Activated B cell treated with CpG ODN at 0.5 μM for 24 hours (primary cell): Measurements from ENCODE around the gene CENPP. TPM values are rescaled to one million over a fixed set of nuclear protein-coding genes. Genes with fewer than 3 reads are reported as not detected.
A peak's percentile ranks its signal among the peaks of the same experiment; 100 is the strongest.

ENCODE experiments used
- ATAC-seq: fragments of 200-7000 bp; cut with Tn5 transposase; one replicate; pipeline ENCODE4 v1.10.0; 2021; ENCODE audit warnings: low read depth, mild to moderate bottlenecking, moderate library complexity
- CTCF ChIA-PET: fragments of 350-600 bp; sonication (Branson Sonifier 250); formaldehyde crosslinking; loops from one replicate; lab custom pipeline; 2021; ENCODE audit warnings: antibody characterized with exemption; lab: Charles Lee
- POLR2A ChIA-PET: fragments of 350-600 bp; sonication (Branson Sonifier 250); formaldehyde crosslinking; loops from one replicate; lab custom pipeline; 2021; ENCODE audit warnings: antibody characterized with exemption; lab: Charles Lee
- DNase-seq: peaks from one replicate; pipeline ENCODE4 v3.0.0; 2022
- H3K27ac Mint-ChIP-seq: one replicate; pipeline ENCODE4 v1.8.0; 2020; ENCODE audit warnings: mixed read lengths
- H3K27me3 Mint-ChIP-seq: one replicate; pipeline ENCODE4 v1.8.0; 2021; ENCODE audit warnings: mixed read lengths
- H3K36me3 Mint-ChIP-seq: one replicate; pipeline ENCODE4 v1.8.0; 2021; ENCODE audit warnings: low read depth, mixed read lengths
- H3K4me1 Mint-ChIP-seq: one replicate; pipeline ENCODE4 v1.8.0; 2021; ENCODE audit warnings: mixed read lengths
- H3K4me3 Mint-ChIP-seq: one replicate; pipeline ENCODE4 v1.8.0; 2020; ENCODE audit warnings: mild to moderate bottlenecking, mixed read lengths
- H3K9me3 Mint-ChIP-seq: one replicate; pipeline ENCODE4 v1.8.0; 2020; ENCODE audit warnings: mixed read lengths
- CTCF ChIP-seq: fragments of 200-600 bp; IDR thresholded peaks from one replicate; pipeline ENCODE4 v1.8.0; 2022; ENCODE audit warnings: antibody characterized with exemption, mild to moderate bottlenecking
- intact Hi-C: fragments of 100-400 bp; cut with micrococcal nuclease; formaldehyde crosslinking; loops from one replicate; pipeline ENCODE4 v1.15.1; 2024
- total RNA-seq: library from RNA; stranded (reverse); gene quantifications from 2 replicates; pipeline ENCODE4 v1.2.3, GENCODE V29; 2022

CENPP gene
- total RNA-seq, 1 donor from 2014 or later = 5.7 TPM

GRCh38 chr9:92528522-92528849, 202.7 kb downstream of the CENPP start:
- intact Hi-C loops = no loop called here
- H3K36me3 Mint-ChIP-seq = no peaks in the 10 kb centered on the region
- CTCF ChIA-PET = no interaction called here

DNA sequence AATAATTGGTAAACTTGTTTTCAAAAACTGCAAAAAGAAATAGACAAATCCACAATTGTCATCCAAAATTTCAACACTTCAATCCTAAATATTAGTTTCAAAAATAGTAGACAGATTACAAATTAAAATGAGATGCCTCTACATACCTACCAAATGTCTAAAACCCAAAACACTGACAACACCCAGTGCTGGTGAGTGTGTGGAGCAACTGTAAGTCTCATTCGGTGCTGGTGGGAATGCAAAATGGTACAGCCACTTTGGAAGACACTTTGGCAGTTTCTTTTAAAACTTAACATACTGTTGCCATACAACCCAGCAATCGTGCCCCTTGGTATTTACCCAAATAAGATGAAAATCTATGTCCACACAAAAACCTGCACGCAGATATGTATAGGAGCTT, 203.4 kb downstream of the CENPP start:
- DNase-seq = no peak
- peaks cover 7% of the 10 kb centered on the region for H3K9me3 Mint-ChIP-seq
- intact Hi-C loops = no loop called here
- H3K4me1 Mint-ChIP-seq = peaks cover 2% of the 10 kb centered on the region
- no peak for ATAC-seq
- H3K27ac Mint-ChIP-seq = no peak overlapping the region
- no peak overlapping the region for H3K4me3 Mint-ChIP-seq
- H3K27me3 Mint-ChIP-seq = no peaks in the 10 kb centered on the region
- ChIA-PET POLR2A (no interaction called here), CTCF (no interaction called here)
- no peak for TF ChIP-seq CTCF
- no peaks in the 10 kb centered on the region for H3K36me3 Mint-ChIP-seq

More at GRCh38 chr9:92528522-92528849, 202.7 kb downstream of the CENPP start:
- no peak for DNase-seq
- Mint-ChIP-seq H3K4me1 (no peaks in the 10 kb centered on the region), H3K27me3 (no peaks in the 10 kb centered on the region), H3K27ac (no peak overlapping the region), H3K4me3 (no peak overlapping the region), H3K9me3 (peaks cover 7% of the 10 kb centered on the region)
- POLR2A ChIA-PET = no interaction called here
- ATAC-seq = no peak
- no peak for TF ChIP-seq CTCF

DNA sequence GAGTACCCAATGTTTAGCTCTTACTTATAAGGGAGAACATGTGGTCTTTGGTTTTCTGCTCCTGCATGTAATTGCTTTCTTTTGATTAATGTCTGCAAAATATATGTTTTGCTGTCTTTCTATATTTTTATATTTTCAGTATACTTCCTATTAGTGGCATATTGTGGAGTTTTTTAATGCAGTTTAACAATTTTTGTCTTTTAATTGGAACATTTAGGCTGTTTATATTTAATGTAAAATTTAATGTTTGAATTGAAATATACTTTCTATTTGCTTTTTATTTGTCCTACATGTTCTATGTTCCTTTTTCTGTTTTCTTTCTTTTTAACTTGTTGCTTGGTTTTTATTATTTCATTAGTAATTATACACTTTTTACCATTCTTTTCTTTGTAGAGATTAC, 205.1 kb downstream of the CENPP start:
- Mint-ChIP-seq H3K4me3 (no peak overlapping the region), H3K9me3 (peaks cover 7% of the 10 kb centered on the region), H3K4me1 (peaks cover 11% of the 10 kb centered on the region), H3K36me3 (no peaks in the 10 kb centered on the region), H3K27me3 (no peaks in the 10 kb centered on the region), H3K27ac (no peak overlapping the region)
- no peak for TF ChIP-seq CTCF
- intact Hi-C loops = no loop called here
- DNase-seq (no peak), ATAC-seq (no peak)
- ChIA-PET CTCF (no interaction called here), POLR2A (no interaction called here)

DNA sequence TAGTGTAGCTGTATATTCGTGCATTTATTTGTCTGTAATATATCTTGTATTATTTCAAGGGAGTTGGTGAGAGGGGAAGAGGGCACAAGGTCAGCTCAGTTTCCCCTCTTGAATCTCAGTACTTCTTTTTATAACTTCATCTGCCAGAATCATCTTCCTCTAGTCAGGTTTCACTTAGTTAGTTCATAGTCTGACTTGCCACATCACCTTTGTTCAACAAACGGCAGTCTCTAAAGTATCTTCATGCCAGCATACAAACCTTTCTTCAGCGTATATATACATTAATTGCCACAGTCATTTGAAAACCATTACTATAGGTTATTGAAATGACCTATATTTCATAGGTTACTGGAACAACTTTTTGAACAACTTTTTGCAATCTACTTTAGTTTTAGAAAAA, 208.5 kb downstream of the CENPP start:
- Mint-ChIP-seq H3K27ac (no peak overlapping the region), H3K9me3 (peaks cover 7% of the 10 kb centered on the region), H3K36me3 (no peaks in the 10 kb centered on the region), H3K4me1 (peaks cover 11% of the 10 kb centered on the region), H3K4me3 (peak overlapping the region; percentile 3), H3K27me3 (no peaks in the 10 kb centered on the region)
- DNase-seq (no peak), ATAC-seq (no peak)
- CTCF ChIA-PET = no interaction called here
- no peak for TF ChIP-seq CTCF
- intact Hi-C loops = no loop called here
- POLR2A ChIA-PET = interaction anchor here (0.5 kb wide), 1 partner anchor 1608 kb away, joined by 3 read pairs; no protein-coding TSS in a partner anchor

DNA sequence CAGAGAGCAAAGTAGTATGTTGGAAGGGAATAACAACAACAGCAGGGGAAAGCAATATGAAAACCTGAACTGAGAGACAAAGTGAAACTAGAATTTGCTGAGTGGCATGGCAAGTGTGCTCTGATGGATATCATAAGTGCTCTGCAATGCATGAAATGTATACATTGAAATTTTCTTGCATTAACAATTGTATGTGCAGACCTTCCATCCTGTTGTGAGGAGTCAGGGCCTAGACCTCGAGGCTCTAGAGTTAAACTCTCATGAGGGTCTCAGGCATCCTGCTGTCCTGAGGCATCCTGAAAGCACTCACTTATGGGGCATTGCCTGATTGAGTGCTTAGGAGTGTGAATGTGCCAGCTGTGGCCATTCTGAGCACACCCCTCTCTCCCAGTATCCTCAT, 208.9 kb downstream of the CENPP start:
- Mint-ChIP-seq H3K4me3 (no peak overlapping the region), H3K4me1 (peaks cover 11% of the 10 kb centered on the region), H3K36me3 (no peaks in the 10 kb centered on the region), H3K9me3 (peaks cover 7% of the 10 kb centered on the region), H3K27ac (no peak overlapping the region), H3K27me3 (no peaks in the 10 kb centered on the region)
- intact Hi-C loops = no loop called here
- ChIA-PET POLR2A (interaction anchor here (0.5 kb wide), 1 partner anchor 1609 kb away, joined by 3 read pairs; no protein-coding TSS in a partner anchor), CTCF (no interaction called here)
- ATAC-seq (no peak), DNase-seq (no peak)
- TF ChIP-seq CTCF = no peak
